GM12878 (cell line): ENCODE results near the gene GNAQ. TPM values are rescaled to one million over a fixed set of nuclear protein-coding genes. Genes with fewer than 3 reads are reported as not detected.

ENCODE experiments used
- ATAC-seq: fragments of 200-7000 bp; cut with Tn5 transposase; 3 replicates; pipeline ENCODE4 v1.9.1; 2020; ENCODE audit warnings: mild to moderate bottlenecking, moderate library complexity
- BruUV-seq: library from RNA; stranded (reverse); fragments of 400-500 nt; replicated peaks from 2 replicates; lab custom pipeline; 2021; lab: Mats Ljungman, UMichigan
- CTCF ChIA-PET: fragments of 300-600 bp; sonication (Branson Sonifier 250); formaldehyde crosslinking; extraction: SDS; loops from one replicate; lab custom pipeline; 2021; ENCODE audit warnings: inconsistent platforms; lab: Yijun Ruan, JAX
- POLR2A ChIA-PET: fragments of 350-600 bp; formaldehyde crosslinking; extraction: SDS; loops from one replicate; lab custom pipeline; 2021; ENCODE audit warnings: inconsistent platforms; lab: Charles Lee
- RAD21 ChIA-PET: fragments of 300-600 bp; sonication (Branson Sonifier 250); formaldehyde crosslinking; loops from one replicate; lab custom pipeline; 2023; ENCODE audit warnings: antibody characterized with exemption; ENCODE audit not compliant: unreplicated experiment; lab: Charles Lee
- SMC1A ChIA-PET: fragments of 300-600 bp; sonication (Branson Sonifier 250); formaldehyde crosslinking; loops from one replicate; lab custom pipeline; 2023; ENCODE audit not compliant: unreplicated experiment, uncharacterized antibody; lab: Charles Lee
- DNase-seq: peaks from one replicate; pipeline ENCODE4 v3.0.0-alpha.2; 2011; ENCODE audit warnings: low read depth, low spot score
- FAIRE-seq: peaks from 3 replicates; lab custom pipeline; 2011; peaks lifted over from hg19 to GRCh38; lab: Jason Lieb, UNC
- H2AFZ ChIP-seq: 2 replicates; pipeline ENCODE4 v1.6.0; 2011; ENCODE audit warnings: low read depth, low read length, control low read depth; ENCODE audit not compliant: control insufficient read depth
- H3K27ac ChIP-seq: 2 replicates; pipeline ENCODE4 v1.5.1; 2011; ENCODE audit warnings: control low read depth; ENCODE audit not compliant: control insufficient read depth, insufficient read depth
- H3K27me3 ChIP-seq, 2 experiments: replicated peaks in 1 of 2; 2 replicates each; pipeline versions ENCODE4 v1.6.0 to v1.6.1; 2011; ENCODE audit warnings: low read length in 1 of 2; ENCODE audit not compliant: control insufficient read depth in 2 of 2, insufficient read depth in 2 of 2
- H3K36me3 ChIP-seq, 2 experiments: 2 replicates each; pipeline ENCODE4 v1.5.1; 2011; ENCODE audit warnings: low read length in 1 of 2; ENCODE audit not compliant: control insufficient read depth in 2 of 2, insufficient read depth in 2 of 2
- H3K4me1 ChIP-seq: 2 replicates; pipeline ENCODE4 v1.6.1; 2011; ENCODE audit warnings: mild to moderate bottlenecking, low read length, moderate library complexity, mixed read lengths; ENCODE audit not compliant: control insufficient read depth, insufficient read depth
- H3K4me2 ChIP-seq: 2 replicates; pipeline ENCODE4 v1.6.0; 2011; ENCODE audit warnings: control low read depth; ENCODE audit not compliant: control insufficient read depth, insufficient read depth
- H3K4me3 ChIP-seq: fragments of 200-600 bp; sonication (generic); 2 replicates; pipeline ENCODE4 v1.5.1; 2016
- H3K79me2 ChIP-seq: 2 replicates; pipeline ENCODE4 v1.6.0; 2011; ENCODE audit warnings: low read length; ENCODE audit not compliant: control insufficient read depth, insufficient read depth
- H3K9ac ChIP-seq: 2 replicates; pipeline ENCODE4 v1.8.0; 2011; ENCODE audit warnings: low read length, control low read depth, mixed read lengths; ENCODE audit not compliant: control insufficient read depth, insufficient read depth
- H3K9me3 ChIP-seq: replicated peaks from 3 replicates; pipeline ENCODE4 v1.5.1; 2011; ENCODE audit warnings: mild to moderate bottlenecking, low read length; ENCODE audit not compliant: control insufficient read depth, insufficient read depth
- H4K20me1 ChIP-seq: 2 replicates; pipeline ENCODE4 v1.6.0; 2011; ENCODE audit not compliant: control insufficient read depth, insufficient read depth
- ASH2L ChIP-seq: fragments of 300-600, 200-600 bp; sonication (generic); IDR thresholded peaks from 2 replicates; pipeline ENCODE4 v1.6.1; 2017; ENCODE audit warnings: low read depth, mild to moderate bottlenecking, borderline replicate concordance
- CTCF ChIP-seq, 3 experiments: IDR thresholded peaks in 2 of 3; conservative IDR thresholded peaks in 1 of 3; 2 replicates each; pipeline ENCODE4 v1.5.1; 2011; ENCODE audit warnings: low read depth in 3 of 3, low read length in 3 of 3, mild to moderate bottlenecking in 3 of 3, control low read depth in 2 of 3, moderate library complexity in 2 of 3, inconsistent platforms in 1 of 3, mixed read lengths in 1 of 3; ENCODE audit not compliant: control insufficient read depth in 2 of 3, insufficient read depth in 1 of 3; ENCODE audit errors: extremely low read depth in 1 of 3
- WGBS: methylation state at CpG from one replicate; pipeline ENCODE4 v1.1.6; 2016; ENCODE audit warnings: low lambda C conversion rate; ENCODE audit not compliant: insufficient replicate concordance, insufficient coverage; ENCODE audit errors: missing lambda C conversion rate; 5-methylcytosine and 5-hydroxymethylcytosine counted together
- in situ Hi-C: fragments of 300-500 bp; cut with MboI; formaldehyde crosslinking; loops from 9 replicates; pipeline ENCODE4 v1.14.3; 2018; ENCODE audit warnings: mixed read lengths
- intact Hi-C: fragments of 100-400 bp; cut with micrococcal nuclease; formaldehyde crosslinking; loops from one replicate; pipeline ENCODE4 v1.14.2; 2022; ENCODE audit not compliant: unreplicated experiment
- polyA plus RNA-seq, 11 experiments: library from polyadenylated mRNA; depleted of rRNA in 4 of 11; unstranded in 6 of 11; stranded (reverse) in 5 of 11; fragments of >200 nt; fragmentation: Nextera tagmentation in 4 of 11; fragmentation: Illumina TruSeq in 1 of 11; extraction: Ambion mirVana in 4 of 11; extraction: Trizol in 1 of 11; gene quantifications; 1 replicate in 1 of 11; 2 replicates in 10 of 11; pipeline versions ENCODE4 v1.2.1 to v1.2.3, GENCODE V29; 2011 to 2016; ENCODE audit warnings: inconsistent platforms in 2 of 11, missing spikeins in 2 of 11, low read depth in 1 of 11
- total RNA-seq, 4 experiments: library from RNA; depleted of rRNA in 3 of 4; stranded (reverse); fragments of >200 nt in 3 of 4; fragmentation: Illumina TruSeq in 1 of 4; extraction: Trizol in 1 of 4; gene quantifications; 2 replicates each; pipeline versions ENCODE4 v1.2.1 to v1.2.3, GENCODE V29; 2013 to 2021

GNAQ gene
- total and polyA plus RNA-seq, 10 of the 15 experiments (the other 5 are each of a cell fraction or from before 2014, with no cell fraction given) = 0.15 to 47.2 (median 0.49) TPM

GRCh38 chr9:77896938-77897667, 134.5 kb downstream of the GNAQ start:
- ChIA-PET RAD21 (interaction anchor here (0.6 to 8.0 kb wide), 20 partner anchors 10 to 138 kb away, joined by 3 to 69 read pairs (median 4); no protein-coding TSS in a partner anchor), SMC1A (interaction anchor here (1.0 to 7.5 kb wide), 22 partner anchors 8 to 233 kb away, joined by 3 to 71 read pairs (median 6); no protein-coding TSS in a partner anchor), CTCF (interaction anchor here (0.6 to 6.0 kb wide), 20 partner anchors 9 to 139 kb away, joined by 3 to 44 read pairs (median 6); no protein-coding TSS in a partner anchor), POLR2A (interaction anchor here (0.8 to 2.0 kb wide), 8 partner anchors 10 to 80 kb away, joined by 3 to 7 read pairs (median 4); no protein-coding TSS in a partner anchor)
- Histone ChIP-seq H3K27me3 (no peaks in the 10 kb centered on the region), H3K4me1 (no peaks in the 10 kb centered on the region), H3K9me3 (no peaks in the 10 kb centered on the region), H2AFZ (no peak overlapping the region), H4K20me1 (no peaks in the 10 kb centered on the region), H3K4me3 (no peak overlapping the region), H3K4me2 (no peak overlapping the region), H3K27ac (no peak overlapping the region), H3K36me3 (no peaks in the 10 kb centered on the region)
- intact Hi-C loops = no loop called here
- WGBS = 14% methylated on average over 8 of the region's 8 CpGs
- FAIRE-seq (no peak), DNase-seq (no peak), ATAC-seq (peak; percentile 36)
- in situ Hi-C loops = no loop called here
- peak in 2 of 3 experiments; percentile 6 to 7; a peak in 1 of 6 replicates for TF ChIP-seq CTCF (IDR thresholded peaks at IDR 0.05 in 2 of 3, conservative IDR thresholded peaks at IDR 0.05 in 1 of 3; ENCODE audit: control insufficient read depth in 2 of 3, extremely low read depth in 1 of 3, insufficient read depth in 1 of 3, low read depth in 3 of 3, low read length in 3 of 3)
- no peak for TF ChIP-seq ASH2L
- TF ChIP-seq, all 136 proteins: peak for 1
- no TSS peak for BruUV-seq
- Histone ChIP-seq H3K79me2 (no peaks in the 10 kb centered on the region), H3K9ac (no peak overlapping the region)
